WTC11 (cell line): ENCODE measurements around the gene LHX3. TPM values are rescaled to one million over a fixed set of nuclear protein-coding genes. Genes with fewer than 3 reads are reported as not detected.

Experiments used
- ATAC-seq: fragments of 200-7000 bp; cut with Tn5 transposase; 2 replicates; pipeline ENCODE4 v1.10.0; 2021; ENCODE audit warnings: mild to moderate bottlenecking, moderate library complexity
- CTCF ChIA-PET: fragments of 300-600 bp; sonication (Branson Sonifier 250); formaldehyde crosslinking; loops from one replicate; lab custom pipeline; 2021; ENCODE audit warnings: antibody characterized with exemption; lab: Charles Lee
- POLR2A ChIA-PET: fragments of 350-600 bp; sonication (Branson Sonifier 250); formaldehyde crosslinking; loops from one replicate; lab custom pipeline; 2021; ENCODE audit warnings: antibody characterized with exemption; lab: Charles Lee
- DNase-seq: peaks from one replicate; pipeline ENCODE4 v3.0.0; 2021; ENCODE audit warnings: low spot score
- H3K27ac Mint-ChIP-seq: 2 replicates; pipeline ENCODE4 v1.8.0; 2021; ENCODE audit warnings: mixed read lengths
- H3K27me3 Mint-ChIP-seq: 2 replicates; pipeline ENCODE4 v1.8.0; 2021; ENCODE audit warnings: low read depth, mild to moderate bottlenecking, moderate library complexity, mixed read lengths
- H3K36me3 Mint-ChIP-seq: 2 replicates; pipeline ENCODE4 v1.8.0; 2021; ENCODE audit warnings: mixed read lengths
- H3K4me1 Mint-ChIP-seq: 2 replicates; pipeline ENCODE4 v1.8.0; 2022; ENCODE audit warnings: mixed read lengths
- H3K4me3 Mint-ChIP-seq: 2 replicates; pipeline ENCODE4 v1.8.0; 2021; ENCODE audit warnings: mild to moderate bottlenecking, moderate library complexity, mixed read lengths
- H3K9me3 Mint-ChIP-seq: 2 replicates; pipeline ENCODE4 v1.8.0; 2021; ENCODE audit warnings: mixed read lengths
- CTCF ChIP-seq: fragments of 200-600 bp; IDR thresholded peaks from 2 replicates; pipeline ENCODE4 v1.8.0; 2022; ENCODE audit warnings: antibody characterized with exemption
- ELF4 ChIP-seq: sonication (generic); formaldehyde crosslinking; IDR thresholded peaks from 2 replicates; pipeline ENCODE4 v1.8.1; 2022; ENCODE audit warnings: low read depth, mild to moderate bottlenecking, moderate library complexity, missing genetic modification reagents
- EMX1 ChIP-seq: fragments of 250-450 bp; sonication (Bioruptor Pico); IDR thresholded peaks from 2 replicates; pipeline ENCODE4 v1.8.0; 2021; ENCODE audit warnings: mild to moderate bottlenecking
- ETV6 ChIP-seq: sonication (generic); formaldehyde crosslinking; IDR thresholded peaks from 2 replicates; pipeline ENCODE4 v1.8.1; 2022; ENCODE audit warnings: mild to moderate bottlenecking, missing genetic modification reagents
- FOXJ3 ChIP-seq: sonication (generic); formaldehyde crosslinking; IDR thresholded peaks from 2 replicates; pipeline ENCODE4 v1.9.0; 2021; ENCODE audit warnings: missing genetic modification reagents, mild to moderate bottlenecking, borderline replicate concordance
- FOXK1 ChIP-seq: sonication (generic); formaldehyde crosslinking; IDR thresholded peaks from 2 replicates; pipeline ENCODE4 v1.8.0; 2022; ENCODE audit warnings: mild to moderate bottlenecking, moderate library complexity, missing genetic modification reagents
- FOXP4 ChIP-seq: sonication (generic); formaldehyde crosslinking; IDR thresholded peaks from 2 replicates; pipeline ENCODE4 v1.8.0; 2022; ENCODE audit warnings: mild to moderate bottlenecking, missing genetic modification reagents
- GABPB1 ChIP-seq: sonication (generic); formaldehyde crosslinking; IDR thresholded peaks from 2 replicates; pipeline ENCODE4 v1.8.1; 2023; ENCODE audit warnings: mild to moderate bottlenecking, missing genetic modification reagents
- NFYB ChIP-seq: sonication (generic); formaldehyde crosslinking; conservative IDR thresholded peaks from 2 replicates; pipeline ENCODE4 v1.8.0; 2022; ENCODE audit warnings: low read depth, missing genetic modification reagents
- NR2C2 ChIP-seq: sonication (generic); formaldehyde crosslinking; IDR thresholded peaks from 2 replicates; pipeline ENCODE4 v1.8.0; 2022; ENCODE audit warnings: mild to moderate bottlenecking, missing genetic modification reagents
- RELA ChIP-seq: sonication (generic); formaldehyde crosslinking; IDR thresholded peaks from 2 replicates; pipeline ENCODE4 v1.8.1; 2022; ENCODE audit warnings: missing genetic modification reagents, mild to moderate bottlenecking, borderline replicate concordance
- RORB ChIP-seq: fragments of 250-450 bp; sonication (Bioruptor Pico); IDR thresholded peaks from 2 replicates; pipeline ENCODE4 v1.9.0; 2021; ENCODE audit warnings: mild to moderate bottlenecking
- SMAD3 ChIP-seq: sonication (generic); formaldehyde crosslinking; IDR thresholded peaks from 2 replicates; pipeline ENCODE4 v1.8.0; 2022; ENCODE audit warnings: missing genetic modification reagents, mild to moderate bottlenecking, borderline replicate concordance
- SMAD4 ChIP-seq: sonication (generic); formaldehyde crosslinking; IDR thresholded peaks from 2 replicates; pipeline ENCODE4 v1.8.0; 2022; ENCODE audit warnings: mild to moderate bottlenecking, missing genetic modification reagents
- SOX15 ChIP-seq: fragments of 250-450 bp; sonication (Bioruptor Pico); IDR thresholded peaks from 2 replicates; pipeline ENCODE4 v1.9.0; 2021; ENCODE audit warnings: mild to moderate bottlenecking
- STAT6 ChIP-seq: sonication (generic); formaldehyde crosslinking; conservative IDR thresholded peaks from 2 replicates; pipeline ENCODE4 v1.8.1; 2023; ENCODE audit warnings: mild to moderate bottlenecking, low read depth, missing genetic modification reagents, moderate library complexity
- TEAD1 ChIP-seq: sonication (generic); formaldehyde crosslinking; IDR thresholded peaks from 2 replicates; pipeline ENCODE4 v1.8.0; 2022; ENCODE audit warnings: mild to moderate bottlenecking, missing genetic modification reagents
- TEAD4 ChIP-seq: sonication (generic); formaldehyde crosslinking; IDR thresholded peaks from 2 replicates; pipeline ENCODE4 v1.8.0; 2022; ENCODE audit warnings: mild to moderate bottlenecking, missing genetic modification reagents
- USF1 ChIP-seq: sonication (generic); formaldehyde crosslinking; IDR thresholded peaks from 2 replicates; pipeline ENCODE4 v1.8.0; 2022; ENCODE audit warnings: mild to moderate bottlenecking, missing genetic modification reagents
- ZNF121 ChIP-seq: sonication (generic); formaldehyde crosslinking; IDR thresholded peaks from 2 replicates; pipeline ENCODE4 v1.8.0; 2023; ENCODE audit warnings: missing genetic modification reagents
- ZNF138 ChIP-seq: sonication (generic); formaldehyde crosslinking; conservative IDR thresholded peaks from 2 replicates; pipeline ENCODE4 v1.8.1; 2022; ENCODE audit warnings: mild to moderate bottlenecking, moderate library complexity, missing genetic modification reagents
- ZNF232 ChIP-seq: sonication (generic); formaldehyde crosslinking; IDR thresholded peaks from 2 replicates; pipeline ENCODE4 v1.8.0; 2022; ENCODE audit warnings: mild to moderate bottlenecking, missing genetic modification reagents
- ZNF671 ChIP-seq: fragments of 250-450 bp; sonication (Bioruptor Pico); IDR thresholded peaks from 2 replicates; pipeline ENCODE4 v1.8.0; 2021; ENCODE audit warnings: mild to moderate bottlenecking
- total RNA-seq: library from RNA; stranded (reverse); gene quantifications from 3 replicates; pipeline ENCODE4 v1.2.3, GENCODE V29; 2021
- TF ChIP-seq, protein P1 (sequence below): fragments of 250-450 bp; sonication (Bioruptor Pico); IDR thresholded peaks from 2 replicates; pipeline ENCODE4 v1.9.0; 2021; ENCODE audit warnings: mild to moderate bottlenecking
- TF ChIP-seq, protein P2 (sequence below): sonication (generic); formaldehyde crosslinking; IDR thresholded peaks from 2 replicates; pipeline ENCODE4 v1.8.1; 2023; ENCODE audit warnings: mild to moderate bottlenecking, missing genetic modification reagents
- TF ChIP-seq, protein P3 (sequence below): sonication (generic); formaldehyde crosslinking; IDR thresholded peaks from 2 replicates; pipeline ENCODE4 v1.8.1; 2023; ENCODE audit warnings: mild to moderate bottlenecking, missing genetic modification reagents

Gene LHX3
- total RNA-seq, 1 experiment from 2014 or later = not detected

GRCh38 chr9:136234597-136234996, 29.7 kb upstream of the LHX3 start:
- H3K27me3 Mint-ChIP-seq = no peaks in the 10 kb centered on the region
- no peak overlapping the region for H3K4me3 Mint-ChIP-seq
- ATAC-seq (no peak), DNase-seq (no peak)
- ChIA-PET POLR2A (no interaction called here), CTCF (interaction anchor here (1.4 kb wide), 1 partner anchor 21 kb away, joined by 3 read pairs; no protein-coding TSS in a partner anchor)
- H3K36me3 Mint-ChIP-seq = peaks cover 10% of the 10 kb centered on the region
- H3K9me3 Mint-ChIP-seq = no peaks in the 10 kb centered on the region
- no peak for TF ChIP-seq GABPB1 (CRISPR knock-in tag)
- no peak for TF ChIP-seq SOX15 (CRISPR knock-in tag)
- no peak for TF ChIP-seq SMAD4 (CRISPR knock-in tag)
- no peak for TF ChIP-seq FOXK1 (CRISPR knock-in tag)
- TF ChIP-seq TEAD4 (CRISPR knock-in tag) = no peak
- no peak for TF ChIP-seq ZNF232 (CRISPR knock-in tag)
- no peak for TF ChIP-seq FOXJ3 (CRISPR knock-in tag)
- TF ChIP-seq, protein P1, sequence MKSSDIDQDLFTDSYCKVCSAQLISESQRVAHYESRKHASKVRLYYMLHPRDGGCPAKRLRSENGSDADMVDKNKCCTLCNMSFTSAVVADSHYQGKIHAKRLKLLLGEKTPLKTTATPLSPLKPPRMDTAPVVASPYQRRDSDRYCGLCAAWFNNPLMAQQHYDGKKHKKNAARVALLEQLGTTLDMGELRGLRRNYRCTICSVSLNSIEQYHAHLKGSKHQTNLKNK (CRISPR knock-in tag) = no peak
- TF ChIP-seq, protein P2, sequence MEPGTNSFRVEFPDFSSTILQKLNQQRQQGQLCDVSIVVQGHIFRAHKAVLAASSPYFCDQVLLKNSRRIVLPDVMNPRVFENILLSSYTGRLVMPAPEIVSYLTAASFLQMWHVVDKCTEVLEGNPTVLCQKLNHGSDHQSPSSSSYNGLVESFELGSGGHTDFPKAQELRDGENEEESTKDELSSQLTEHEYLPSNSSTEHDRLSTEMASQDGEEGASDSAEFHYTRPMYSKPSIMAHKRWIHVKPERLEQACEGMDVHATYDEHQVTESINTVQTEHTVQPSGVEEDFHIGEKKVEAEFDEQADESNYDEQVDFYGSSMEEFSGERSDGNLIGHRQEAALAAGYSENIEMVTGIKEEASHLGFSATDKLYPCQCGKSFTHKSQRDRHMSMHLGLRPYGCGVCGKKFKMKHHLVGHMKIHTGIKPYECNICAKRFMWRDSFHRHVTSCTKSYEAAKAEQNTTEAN (CRISPR knock-in tag) = no peak
- TF ChIP-seq RELA (CRISPR knock-in tag) = no peak
- TF ChIP-seq, protein P3, sequence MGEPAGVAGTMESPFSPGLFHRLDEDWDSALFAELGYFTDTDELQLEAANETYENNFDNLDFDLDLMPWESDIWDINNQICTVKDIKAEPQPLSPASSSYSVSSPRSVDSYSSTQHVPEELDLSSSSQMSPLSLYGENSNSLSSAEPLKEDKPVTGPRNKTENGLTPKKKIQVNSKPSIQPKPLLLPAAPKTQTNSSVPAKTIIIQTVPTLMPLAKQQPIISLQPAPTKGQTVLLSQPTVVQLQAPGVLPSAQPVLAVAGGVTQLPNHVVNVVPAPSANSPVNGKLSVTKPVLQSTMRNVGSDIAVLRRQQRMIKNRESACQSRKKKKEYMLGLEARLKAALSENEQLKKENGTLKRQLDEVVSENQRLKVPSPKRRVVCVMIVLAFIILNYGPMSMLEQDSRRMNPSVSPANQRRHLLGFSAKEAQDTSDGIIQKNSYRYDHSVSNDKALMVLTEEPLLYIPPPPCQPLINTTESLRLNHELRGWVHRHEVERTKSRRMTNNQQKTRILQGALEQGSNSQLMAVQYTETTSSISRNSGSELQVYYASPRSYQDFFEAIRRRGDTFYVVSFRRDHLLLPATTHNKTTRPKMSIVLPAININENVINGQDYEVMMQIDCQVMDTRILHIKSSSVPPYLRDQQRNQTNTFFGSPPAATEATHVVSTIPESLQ = no peak
- no peak for TF ChIP-seq ETV6 (CRISPR knock-in tag)
- no peak for TF ChIP-seq ZNF138 (CRISPR knock-in tag)
- TF ChIP-seq USF1 (CRISPR knock-in tag) = no peak
- TF ChIP-seq TEAD1 = no peak
- no peak for TF ChIP-seq FOXP4 (CRISPR knock-in tag)
- TF ChIP-seq NR2C2 (CRISPR knock-in tag) = no peak
- H3K27ac Mint-ChIP-seq = peak overlapping the region; percentile 45; the same call in 1 of the 2 replicates
- peaks cover 4% of the 10 kb centered on the region; the same call in 1 of the 2 replicates for H3K4me1 Mint-ChIP-seq

GRCh38 chr9:136233868-136234267, 28.9 kb upstream of the LHX3 start:
- H3K27ac Mint-ChIP-seq = peak overlapping the region; percentile 91
- CTCF ChIA-PET = no interaction called here

More at GRCh38 chr9:136233868-136234267, 28.9 kb upstream of the LHX3 start:
- no peak for TF ChIP-seq ELF4 (CRISPR knock-in tag)
- TF ChIP-seq GABPB1 (CRISPR knock-in tag) = no peak
- no peak for TF ChIP-seq ZNF671 (CRISPR knock-in tag)
- TF ChIP-seq TEAD4 (CRISPR knock-in tag) = no peak
- no peak for TF ChIP-seq ETV6 (CRISPR knock-in tag)
- TF ChIP-seq ZNF121 (CRISPR knock-in tag) = no peak
- TF ChIP-seq STAT6 = no peak
- no peak for TF ChIP-seq SOX15 (CRISPR knock-in tag)
- no peak for TF ChIP-seq SMAD3 (CRISPR knock-in tag)
- no peak for TF ChIP-seq NFYB
- TF ChIP-seq RORB (CRISPR knock-in tag) = no peak
- no peak for TF ChIP-seq USF1 (CRISPR knock-in tag)
- TF ChIP-seq EMX1 (CRISPR knock-in tag) = no peak
- TF ChIP-seq CTCF = no peak
- TF ChIP-seq, all 79 proteins: peak for 0
- H3K4me3 Mint-ChIP-seq = no peak overlapping the region
- H3K9me3 Mint-ChIP-seq = no peaks in the 10 kb centered on the region
- DNase-seq = no peak
- H3K36me3 Mint-ChIP-seq = peaks cover 10% of the 10 kb centered on the region
- no peak for ATAC-seq
- POLR2A ChIA-PET = no interaction called here
- H3K27me3 Mint-ChIP-seq = no peaks in the 10 kb centered on the region
- peaks cover 4% of the 10 kb centered on the region; the same call in 1 of the 2 replicates for H3K4me1 Mint-ChIP-seq
